Kidney (tissue), 14 donors: ENCODE measurements around the gene CIT. TPM values are rescaled to one million over a fixed set of nuclear protein-coding genes. Genes with fewer than 3 reads are reported as not detected.

Experiments used
- DNase-seq, 5 donors: peaks; one replicate each; pipeline ENCODE4 v3.0.0-alpha.2; 2013 to 2020
- FAIRE-seq: peaks from 2 replicates; lab custom pipeline; 2012; peaks lifted over from hg19 to GRCh38; lab: Jason Lieb, UNC
- H3K27ac ChIP-seq, 2 donors: one replicate each; pipeline ENCODE4 v1.7.0; 2013; ENCODE audit warnings: low read depth in 2 of 2, low read length in 2 of 2, inconsistent platforms in 1 of 2
- H3K27me3 ChIP-seq: one replicate; pipeline ENCODE4 v1.7.1; 2013; ENCODE audit warnings: low read length, inconsistent platforms; ENCODE audit not compliant: control insufficient read depth, insufficient read depth
- H3K36me3 ChIP-seq, 3 donors: one replicate each; pipeline versions ENCODE4 v1.7.0 to v1.7.1; 2013; ENCODE audit warnings: low read length in 3 of 3, control low read depth in 1 of 3, inconsistent platforms in 1 of 3; ENCODE audit not compliant: insufficient read depth in 3 of 3, control insufficient read depth in 2 of 3
- H3K4me1 ChIP-seq, 3 donors: one replicate each; pipeline versions ENCODE4 v1.7.0 to v1.7.1; 2013; ENCODE audit warnings: low read length in 3 of 3, inconsistent platforms in 1 of 3, low read depth in 1 of 3; ENCODE audit not compliant: control insufficient read depth in 2 of 3, insufficient read depth in 2 of 3
- H3K4me3 ChIP-seq, 3 donors: one replicate each; pipeline versions ENCODE4 v1.7.0 to v1.8.1; 2013; ENCODE audit warnings: low read length in 3 of 3, control low read depth in 1 of 3, inconsistent platforms in 1 of 3
- H3K9ac ChIP-seq, 3 donors: one replicate each; pipeline versions ENCODE4 v1.7.0 to v1.7.1; 2013; ENCODE audit warnings: low read length in 3 of 3, control low read depth in 1 of 3, inconsistent platforms in 1 of 3
- H3K9me3 ChIP-seq, 3 donors: one replicate each; pipeline versions ENCODE4 v1.7.0 to v1.7.1; 2013; ENCODE audit warnings: low read length in 3 of 3, control low read depth in 1 of 3, inconsistent platforms in 1 of 3; ENCODE audit not compliant: control insufficient read depth in 2 of 3, insufficient read depth in 1 of 3
- intact Hi-C: fragments of 100-400 bp; cut with DNase I; formaldehyde crosslinking; loops from one replicate; pipeline ENCODE4 v1.11.1; 2022
- polyA plus RNA-seq: library from polyadenylated mRNA; stranded (reverse); fragments of 350-450 nt; fragmentation: Illumina TruSeq; extraction: RNeasy Lipid Tissue Mini Kit (QIAGEN cat#74804); gene quantifications from one replicate; pipeline ENCODE4 v1.2.3, GENCODE V29; 2014; ENCODE audit warnings: low read depth, low replicate concordance; ENCODE audit not compliant: insufficient read depth
- total RNA-seq: library from RNA; stranded (reverse); fragmentation: NEBNext Ultra II Directional; extraction: Animal tissue kit (Norgen Biotek cat#: 25700); gene quantifications from one replicate; pipeline ENCODE4 v1.2.1, GENCODE V29; 2021
- TF ChIP-seq, protein P1 (sequence below): IDR thresholded peaks from 3 replicates; pipeline ENCODE4 v1.5.1; 2012; ENCODE audit warnings: mild to moderate bottlenecking, moderate library complexity, borderline replicate concordance; ENCODE audit not compliant: insufficient read depth; ENCODE audit errors: extremely low read depth
- donor health status: control.
- donor health status: control.
- donor health status: control.
- donor health status: control.
- donor health status: control.
- donor health status: DM: yes; HTN: yes; CAD: no.
- donor health status: Normal renal cell carcinoma (clear cell type).

Gene CIT
- total and polyA plus RNA-seq, 2 donors from 2014 or later: 3.0 to 81.6 TPM

DNA sequence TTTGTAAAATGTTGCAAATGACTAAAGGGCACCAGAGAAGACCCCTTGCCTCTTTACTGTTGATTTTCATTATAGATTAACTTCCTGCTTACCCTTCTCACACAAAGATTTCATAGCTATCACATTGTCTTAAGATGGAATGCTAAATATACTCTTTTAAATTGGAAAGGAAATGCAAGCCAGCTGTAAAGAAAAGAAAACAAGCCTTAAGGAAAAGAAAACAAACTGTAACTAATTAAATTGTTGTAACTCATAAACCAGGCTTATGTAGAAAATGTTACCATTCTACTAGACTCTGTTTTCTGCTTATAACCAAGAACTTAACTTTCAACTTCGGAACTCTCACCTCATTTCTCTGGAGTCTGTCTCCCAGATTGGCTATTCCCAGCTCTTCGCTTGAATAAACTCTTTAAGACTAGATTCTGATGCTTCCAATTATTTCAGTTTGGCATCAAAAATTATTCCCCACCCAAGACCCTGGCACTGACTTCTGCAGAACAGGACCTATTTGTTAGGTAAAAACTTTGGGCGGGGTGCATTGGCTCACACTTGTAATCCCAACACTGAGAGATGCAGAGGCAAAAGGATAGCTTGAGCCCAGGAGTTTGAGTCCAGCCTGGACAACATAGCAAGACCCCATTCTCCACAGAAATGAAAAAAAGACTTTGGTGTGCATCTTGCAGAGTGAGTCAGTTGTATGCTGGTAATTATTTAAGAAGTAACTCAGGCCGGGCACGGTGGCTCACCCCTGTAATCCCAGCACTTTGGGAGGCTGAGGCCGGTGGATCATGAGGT is 36.6 kb upstream of the CIT start:
- Histone ChIP-seq H3K27me3 (no peaks in the 10 kb centered on the region), H3K36me3 (no peaks in the 10 kb centered on the region), H3K9me3 (no peaks in the 10 kb centered on the region), H3K4me1 (peaks cover 0 to 3% (median 0%) of the 10 kb centered on the region in 3 donors), H3K9ac (no peak overlapping the region), H3K27ac (no peak overlapping the region), H3K4me3 (no peak overlapping the region)
- TF ChIP-seq, protein P1, sequence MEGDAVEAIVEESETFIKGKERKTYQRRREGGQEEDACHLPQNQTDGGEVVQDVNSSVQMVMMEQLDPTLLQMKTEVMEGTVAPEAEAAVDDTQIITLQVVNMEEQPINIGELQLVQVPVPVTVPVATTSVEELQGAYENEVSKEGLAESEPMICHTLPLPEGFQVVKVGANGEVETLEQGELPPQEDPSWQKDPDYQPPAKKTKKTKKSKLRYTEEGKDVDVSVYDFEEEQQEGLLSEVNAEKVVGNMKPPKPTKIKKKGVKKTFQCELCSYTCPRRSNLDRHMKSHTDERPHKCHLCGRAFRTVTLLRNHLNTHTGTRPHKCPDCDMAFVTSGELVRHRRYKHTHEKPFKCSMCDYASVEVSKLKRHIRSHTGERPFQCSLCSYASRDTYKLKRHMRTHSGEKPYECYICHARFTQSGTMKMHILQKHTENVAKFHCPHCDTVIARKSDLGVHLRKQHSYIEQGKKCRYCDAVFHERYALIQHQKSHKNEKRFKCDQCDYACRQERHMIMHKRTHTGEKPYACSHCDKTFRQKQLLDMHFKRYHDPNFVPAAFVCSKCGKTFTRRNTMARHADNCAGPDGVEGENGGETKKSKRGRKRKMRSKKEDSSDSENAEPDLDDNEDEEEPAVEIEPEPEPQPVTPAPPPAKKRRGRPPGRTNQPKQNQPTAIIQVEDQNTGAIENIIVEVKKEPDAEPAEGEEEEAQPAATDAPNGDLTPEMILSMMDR: no peak
- intact Hi-C loops: no loop called here
- DNase-seq (peak in 2 of 5 donors; percentile 40 to 71), FAIRE-seq (no peak)

GRCh38 chr12:119911182-119911581 is 34.1 kb upstream of the CIT start:
- no peaks in the 10 kb centered on the region for H3K9me3 ChIP-seq
- H3K4me1 ChIP-seq: peaks cover 0 to 3% (median 0%) of the 10 kb centered on the region in 3 donors
- DNase-seq: no peak
- TF ChIP-seq, protein P1: no peak
- H3K27me3 ChIP-seq: no peaks in the 10 kb centered on the region
- FAIRE-seq: no peak
- intact Hi-C loops: no loop called here
- no peak overlapping the region for H3K27ac ChIP-seq
- H3K4me3 ChIP-seq: no peak overlapping the region
- no peaks in the 10 kb centered on the region for H3K36me3 ChIP-seq
- no peak overlapping the region for H3K9ac ChIP-seq

- no peak for DNase-seq
- TF ChIP-seq, protein P1: no peak
- Histone ChIP-seq H3K4me3 (no peak overlapping the region), H3K27me3 (no peaks in the 10 kb centered on the region), H3K27ac (no peak overlapping the region), H3K9me3 (no peaks in the 10 kb centered on the region), H3K4me1 (peaks cover 0 to 3% (median 0%) of the 10 kb centered on the region in 3 donors), H3K9ac (no peak overlapping the region), H3K36me3 (no peaks in the 10 kb centered on the region)
- intact Hi-C loops: no loop called here
- no peak for FAIRE-seq
Observed at GRCh38 chr12:119910586-119910985, 33.5 kb upstream of the CIT start.
